HuH-7.5 (cell line): ENCODE results near the gene CD244.

Experiments used
- DNase-seq: peaks from one replicate; pipeline ENCODE4 v3.0.0; 2011; ENCODE audit warnings: low spot score

The CD244 gene

DNA sequence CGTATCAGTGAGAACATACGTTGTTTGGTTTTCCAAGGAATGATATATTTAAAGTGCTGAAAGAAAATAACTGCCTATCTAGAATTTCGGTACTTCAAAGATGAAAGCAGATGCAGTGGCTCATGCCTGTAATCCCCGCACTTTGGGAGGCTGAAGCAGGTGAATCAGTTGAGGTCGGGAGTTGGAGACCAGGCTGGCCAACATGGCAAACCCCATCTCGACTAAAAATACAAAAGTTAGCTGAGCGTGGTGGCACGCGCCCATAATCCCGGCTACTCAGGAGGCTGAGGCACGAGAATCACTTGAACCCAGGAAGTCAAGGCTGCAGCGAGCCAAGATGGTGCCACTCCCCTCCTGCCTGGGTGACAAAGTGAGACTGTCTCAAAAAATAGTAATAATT lies 16.4 kb downstream of the CD244 start:
- DNase-seq, result no peak

DNA sequence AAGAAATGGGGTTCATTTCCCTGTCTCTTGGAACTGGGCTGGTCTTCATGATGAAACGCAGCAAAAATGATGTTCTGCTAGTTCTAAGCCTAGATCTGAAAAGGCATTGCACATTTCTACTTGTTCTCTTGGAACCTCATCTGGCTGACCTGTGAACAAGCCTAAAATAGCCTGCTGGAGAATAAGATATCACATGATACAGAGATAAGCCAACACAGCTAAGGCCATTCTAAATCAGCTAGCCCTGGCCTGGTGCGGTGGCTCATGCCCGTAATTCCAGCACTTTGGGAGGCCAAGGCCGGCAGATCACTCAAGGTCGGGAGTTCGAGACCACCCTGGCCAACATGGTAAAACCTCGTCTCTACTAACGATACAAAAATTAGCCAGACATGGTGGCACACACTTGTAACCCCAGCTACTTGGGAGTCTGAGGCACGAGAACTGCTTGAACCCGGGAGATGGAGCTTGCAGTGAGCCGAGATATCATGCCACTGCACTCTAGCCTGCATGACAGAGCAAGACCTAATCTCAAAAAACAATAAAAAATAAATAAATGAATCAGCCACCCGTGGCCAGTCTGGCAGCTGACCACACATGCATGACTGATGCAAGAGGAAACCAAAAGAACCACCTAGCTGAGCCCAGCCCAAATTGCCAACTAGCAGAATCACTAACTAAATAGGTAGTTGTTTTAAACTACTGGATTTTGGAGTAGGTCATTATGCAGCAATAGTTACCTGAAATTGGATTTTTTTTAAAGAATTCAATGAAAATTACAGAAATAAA lies 18.0 kb downstream of the CD244 start:
- DNase-seq, result no peak

DNA sequence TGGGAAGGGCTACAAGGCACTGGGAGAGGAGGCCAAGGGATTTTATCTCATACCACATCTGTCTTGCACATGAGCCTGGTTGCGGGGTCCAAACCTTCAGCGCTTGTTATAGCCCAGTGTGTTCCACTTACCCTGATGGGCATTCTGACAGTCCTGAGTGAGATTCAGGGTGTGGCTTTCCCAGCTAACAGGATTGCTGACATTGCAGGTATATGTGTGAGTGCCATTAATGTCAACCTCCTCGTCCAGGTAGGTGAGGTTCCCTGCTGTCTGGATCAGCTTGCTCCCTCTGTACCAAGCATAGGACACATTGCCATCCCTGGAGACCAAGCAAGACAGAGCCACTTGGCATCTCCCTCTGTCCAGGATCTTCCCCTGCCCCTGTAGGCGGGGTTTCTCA lies 21.6 kb downstream of the CD244 start:
- no peak for DNase-seq

DNA sequence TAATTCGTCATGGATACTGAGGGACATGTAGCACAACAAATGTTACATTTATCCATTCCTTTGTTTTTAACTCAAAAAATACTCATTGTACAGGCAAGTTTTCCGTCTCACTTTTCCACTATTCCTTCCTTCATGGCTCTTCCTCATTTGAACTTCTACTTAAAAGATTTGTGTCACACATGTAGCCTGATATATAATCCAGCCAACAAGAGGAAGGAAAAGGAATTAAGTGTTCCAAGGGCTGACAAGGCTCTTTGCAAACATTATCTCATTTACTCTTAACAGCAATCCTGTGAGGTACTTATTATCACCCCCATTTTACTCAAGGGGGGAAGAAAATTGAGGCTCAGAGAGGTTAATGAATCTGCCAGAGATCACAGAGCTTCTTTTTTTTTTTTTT lies 22.9 kb downstream of the CD244 start:
- no peak for DNase-seq

DNA sequence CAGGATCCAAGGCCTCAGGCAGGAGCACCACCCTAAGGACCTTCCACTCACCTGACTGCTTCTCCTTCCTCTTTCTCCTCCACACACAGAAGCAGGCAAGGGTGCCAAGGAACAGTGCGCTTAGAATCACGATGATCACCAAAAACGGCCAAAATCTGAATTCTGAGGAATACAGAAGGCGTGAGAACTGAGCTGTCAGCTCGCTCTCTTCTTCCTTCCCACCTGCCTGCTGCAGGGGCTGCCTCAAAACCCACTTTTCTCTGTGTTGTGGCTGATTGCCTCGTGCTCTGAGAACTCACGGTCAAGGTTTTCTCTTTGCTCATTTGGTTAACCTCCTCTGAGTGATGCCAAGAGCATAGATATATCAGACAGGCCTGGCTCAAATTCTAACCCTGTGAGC lies 23.8 kb downstream of the CD244 start:
- DNase-seq, result no peak

DNA sequence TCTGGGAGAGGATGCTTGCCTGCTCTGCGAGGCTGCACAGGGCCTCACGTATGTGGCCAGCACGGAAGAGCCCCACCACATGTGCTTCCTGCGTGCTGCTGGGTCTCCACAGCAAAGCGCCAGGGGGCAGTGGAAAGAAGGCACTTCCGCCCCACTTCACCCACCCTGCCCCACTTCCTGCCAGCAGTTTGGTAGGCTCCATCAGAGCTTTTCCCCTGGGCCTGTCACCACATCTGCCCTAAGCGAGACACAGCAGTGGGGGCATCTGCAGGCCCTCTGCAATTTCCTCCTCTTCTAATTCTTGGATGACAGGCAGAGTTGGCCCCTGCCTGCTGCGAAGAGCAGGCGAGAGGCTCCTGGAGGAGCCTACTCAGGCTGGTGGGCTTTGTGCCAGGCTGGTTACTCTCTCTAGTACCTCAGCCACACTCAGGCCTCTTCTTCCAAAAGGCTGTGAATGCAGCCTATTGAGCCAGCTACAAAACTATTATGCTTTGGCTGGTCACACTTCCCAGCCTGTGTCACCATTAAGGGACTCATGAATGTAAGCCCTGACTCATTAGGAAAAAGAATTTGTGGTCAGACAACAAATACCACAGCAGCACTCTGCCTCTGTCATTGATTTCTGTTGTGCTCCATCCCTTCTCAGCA lies 25.0 kb downstream of the CD244 start:
- DNase-seq, result no peak

DNA sequence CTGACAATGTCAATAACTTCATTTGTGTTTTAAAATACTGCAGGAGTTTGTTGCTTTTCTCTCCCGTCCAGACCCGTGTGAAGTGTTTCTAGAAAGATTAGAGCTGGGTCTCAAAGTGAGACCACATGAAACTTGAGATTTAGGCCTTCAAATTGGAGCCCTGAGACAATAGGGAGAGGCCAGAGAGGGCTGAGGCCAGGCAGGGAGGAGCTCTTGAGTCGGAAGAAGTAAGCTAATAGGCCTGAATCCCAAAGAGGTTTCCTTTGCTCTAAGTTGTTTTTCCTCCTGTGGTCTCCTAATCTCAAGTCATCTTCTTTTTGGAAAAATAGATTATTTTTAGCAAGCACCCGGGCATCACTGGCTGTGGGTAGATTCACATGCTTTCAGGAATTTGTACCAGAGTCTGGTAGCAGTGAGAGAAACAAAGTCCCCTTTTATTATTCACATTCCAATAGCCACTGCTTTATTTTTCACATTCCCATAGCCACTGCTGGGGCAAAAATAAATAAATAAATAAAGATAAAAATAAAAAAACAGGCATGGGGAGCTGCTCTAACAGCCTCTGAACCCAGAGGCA lies 25.6 kb downstream of the CD244 start:
- DNase-seq, result no peak

DNA sequence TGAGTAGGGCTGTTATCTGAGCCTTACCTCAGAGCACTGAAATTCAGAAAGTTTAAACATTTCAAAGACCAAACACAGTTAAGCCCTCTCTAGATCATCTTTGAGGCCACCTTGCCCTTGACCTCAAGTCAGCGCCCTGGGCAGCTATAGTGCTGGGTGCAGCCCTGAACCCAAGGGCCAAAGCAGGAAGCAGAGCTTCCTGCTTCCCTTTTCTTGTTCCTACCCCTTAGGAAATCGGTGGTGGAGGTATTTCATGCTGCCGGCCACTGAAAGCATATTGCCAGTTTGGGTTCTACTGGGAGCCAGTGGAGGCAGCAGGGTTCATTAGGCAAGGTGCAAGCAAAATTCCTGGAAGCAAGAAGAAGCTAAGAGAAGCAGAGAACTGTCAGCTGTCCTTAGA lies 26.1 kb downstream of the CD244 start:
- DNase-seq, result no peak

DNA sequence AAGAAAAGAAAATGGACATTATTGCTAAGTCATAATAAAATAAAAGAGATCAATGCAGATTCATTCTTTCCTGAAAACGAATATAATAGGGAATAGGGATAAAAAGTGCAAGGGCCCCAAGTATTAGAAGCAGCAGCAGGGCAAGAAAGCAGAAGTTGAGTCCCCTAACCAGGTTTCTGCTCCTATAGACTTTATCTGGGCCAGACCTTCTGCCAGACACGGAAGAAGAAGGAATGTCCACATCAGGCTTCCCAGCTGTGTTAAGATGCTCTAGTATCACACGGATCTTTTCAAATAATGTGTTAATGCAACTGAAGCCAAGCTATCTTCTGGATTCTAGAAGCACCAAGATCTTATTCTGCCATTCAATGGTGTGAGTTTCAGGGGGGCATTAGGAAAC lies 26.9 kb downstream of the CD244 start:
- no peak for DNase-seq

DNA sequence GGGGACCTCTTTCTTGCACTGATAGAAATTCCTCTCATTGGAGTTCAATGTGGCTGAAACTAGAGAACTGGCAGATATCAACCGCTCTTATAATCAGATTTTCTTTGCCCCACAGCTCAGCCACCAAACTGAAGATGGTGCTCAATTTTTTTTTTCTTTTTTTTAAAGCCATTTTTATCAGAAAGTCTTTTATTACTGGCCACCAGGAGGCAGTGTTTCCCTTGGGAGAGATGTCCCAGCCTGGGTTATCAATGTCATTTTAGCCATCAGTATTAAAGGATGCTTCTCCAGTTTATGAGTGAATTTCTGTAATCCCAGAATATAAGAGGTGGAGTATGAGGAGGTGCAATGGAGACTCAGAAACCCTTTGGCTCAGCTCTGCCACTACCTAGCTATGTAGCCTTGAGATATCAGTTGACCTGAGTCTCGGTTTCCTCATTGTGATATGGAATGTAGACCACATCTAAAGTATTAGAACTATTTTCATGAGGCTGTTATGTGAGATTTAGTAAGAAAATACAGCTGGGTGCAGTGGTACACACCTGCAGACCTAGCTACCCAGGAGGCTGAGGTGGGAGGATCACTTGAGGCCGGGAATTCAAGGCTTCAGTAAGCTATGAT lies 27.6 kb downstream of the CD244 start:
- no peak for DNase-seq

DNA sequence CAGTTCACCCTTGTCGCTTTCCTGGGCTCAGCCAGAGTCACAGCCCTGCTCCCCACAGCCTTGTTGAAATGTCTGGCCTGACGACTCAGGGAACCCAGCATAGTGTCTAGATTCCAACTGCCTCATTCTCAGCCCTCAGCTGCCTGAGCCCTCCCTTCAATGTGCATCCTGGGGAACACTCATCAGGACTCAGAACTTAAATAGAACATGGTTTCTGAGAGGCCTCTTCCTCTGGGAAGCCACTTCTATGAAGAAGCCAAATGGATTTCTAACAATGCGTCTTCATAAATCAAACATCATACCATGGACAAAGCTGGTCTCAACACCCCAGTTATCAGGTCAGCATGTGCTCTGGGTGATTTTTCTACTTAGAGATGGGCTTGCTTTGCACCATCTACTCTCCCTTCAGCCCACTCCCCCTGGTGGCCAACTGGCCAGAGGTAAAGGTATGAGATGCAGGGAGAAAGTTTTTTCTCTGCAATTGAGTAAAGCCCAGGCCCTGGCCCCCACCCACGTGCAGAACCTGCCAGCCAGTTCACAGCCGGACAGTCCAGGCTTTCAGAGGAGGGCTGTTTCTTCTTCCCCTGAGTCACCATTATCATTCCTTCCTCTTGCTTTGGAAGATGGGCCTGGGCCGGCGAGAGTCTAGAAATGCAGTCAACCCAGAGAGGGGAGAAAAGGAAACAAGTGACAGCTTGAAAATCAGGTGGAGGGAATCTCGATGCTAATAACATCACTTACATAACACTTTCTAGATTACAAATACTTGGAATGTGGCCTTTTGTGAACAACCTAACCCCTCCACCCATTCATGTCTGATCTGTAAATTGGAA lies 32.1 kb downstream of the CD244 start:
- peak; percentile 29 for DNase-seq

DNA sequence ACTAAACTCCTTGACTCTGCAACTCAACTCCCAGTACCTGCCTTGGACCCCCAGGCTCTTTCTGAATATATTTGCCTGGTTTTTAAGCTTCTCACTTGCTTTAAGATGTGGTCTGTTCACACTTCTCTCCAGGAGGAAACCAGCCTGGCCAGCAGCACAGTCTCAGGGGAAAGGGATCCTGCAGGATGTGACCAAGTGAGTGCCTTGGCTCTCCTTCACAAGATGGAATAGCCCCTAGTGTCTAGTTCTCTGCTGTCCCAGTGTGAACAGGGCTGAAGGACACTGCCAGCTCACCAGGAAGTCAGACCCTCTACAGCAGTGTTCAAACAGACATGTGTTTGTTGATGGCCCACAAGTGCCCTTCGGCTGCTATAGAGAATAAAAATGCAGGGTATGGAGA lies 32.9 kb downstream of the CD244 start:
- no peak for DNase-seq

DNA sequence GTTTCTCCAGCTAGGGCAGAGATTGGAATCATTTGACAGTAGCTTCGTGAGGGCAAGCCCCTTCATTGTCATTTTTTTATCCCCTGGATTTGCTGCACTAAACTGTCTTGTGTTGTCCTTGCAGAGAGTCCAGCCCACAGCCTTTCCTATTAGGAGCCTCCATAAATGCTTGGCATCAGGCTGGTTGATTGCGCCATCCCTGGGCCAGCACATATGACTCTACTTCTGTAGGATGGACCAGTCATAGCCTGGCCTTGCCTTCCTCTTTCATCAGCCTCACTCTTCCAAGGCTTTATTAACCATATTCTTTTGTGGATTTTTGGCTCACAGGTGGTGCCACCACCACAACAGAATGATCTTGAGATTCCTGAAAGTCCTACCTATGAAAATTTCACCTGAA lies 35.3 kb downstream of the CD244 start:
- no peak for DNase-seq

DNA sequence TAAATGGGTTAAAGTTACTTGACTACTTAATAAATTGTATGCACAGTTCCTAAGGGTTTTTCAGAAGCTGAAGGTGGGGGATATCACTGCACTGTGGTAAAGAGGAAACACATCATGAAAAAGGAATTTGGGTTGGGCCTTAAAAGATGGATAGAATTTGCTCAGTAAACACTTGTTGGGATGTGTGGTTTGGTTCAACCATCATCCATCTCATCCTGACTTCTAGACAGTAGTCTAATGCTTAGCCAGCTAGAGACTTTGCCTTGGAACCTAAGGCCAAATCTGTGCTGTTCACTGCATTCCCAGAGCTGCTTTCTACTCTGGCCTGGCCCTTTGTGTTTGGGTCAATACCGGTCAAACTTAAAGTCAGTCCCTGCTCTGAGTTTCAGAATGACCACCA lies 36.1 kb downstream of the CD244 start:
- DNase-seq, result no peak

DNA sequence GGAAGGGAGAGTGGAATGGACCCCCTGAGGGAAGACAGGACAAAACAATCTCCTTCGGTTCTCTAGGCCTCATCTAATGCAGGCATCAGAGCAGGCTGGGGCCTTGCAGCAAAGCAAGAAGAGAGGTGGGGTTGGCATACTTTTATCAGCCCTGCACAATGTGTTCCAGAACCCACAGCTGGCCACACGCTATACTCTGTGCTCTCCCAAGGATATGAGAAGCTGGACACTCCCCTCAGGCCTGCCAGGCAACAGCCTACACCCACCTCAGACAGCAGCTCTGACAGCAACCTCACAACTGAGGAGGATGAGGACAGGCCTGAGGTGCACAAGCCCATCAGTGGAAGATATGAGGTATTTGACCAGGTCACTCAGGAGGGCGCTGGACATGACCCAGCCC lies 39.4 kb downstream of the CD244 start:
- no peak for DNase-seq

DNA sequence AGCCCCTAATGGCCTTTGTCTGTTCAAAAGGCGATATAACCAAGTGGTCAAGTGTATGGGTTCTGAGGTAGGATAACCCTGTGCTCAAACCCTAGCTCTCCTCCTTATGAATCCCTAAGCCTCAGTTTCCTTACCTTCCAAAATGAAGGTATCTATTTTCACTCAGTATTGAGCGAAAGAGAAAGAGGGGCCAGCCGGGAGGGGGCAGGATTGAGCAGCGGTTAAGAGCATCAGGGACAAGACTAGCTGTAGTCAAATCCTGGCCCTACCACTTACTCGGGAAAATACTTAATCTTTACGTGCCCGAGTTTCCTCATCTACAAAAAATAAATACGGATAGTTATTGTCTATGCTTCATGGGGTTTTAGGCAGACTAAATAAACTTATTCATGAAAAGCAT lies 41.1 kb downstream of the CD244 start:
- DNase-seq, result peak; percentile 7

DNA sequence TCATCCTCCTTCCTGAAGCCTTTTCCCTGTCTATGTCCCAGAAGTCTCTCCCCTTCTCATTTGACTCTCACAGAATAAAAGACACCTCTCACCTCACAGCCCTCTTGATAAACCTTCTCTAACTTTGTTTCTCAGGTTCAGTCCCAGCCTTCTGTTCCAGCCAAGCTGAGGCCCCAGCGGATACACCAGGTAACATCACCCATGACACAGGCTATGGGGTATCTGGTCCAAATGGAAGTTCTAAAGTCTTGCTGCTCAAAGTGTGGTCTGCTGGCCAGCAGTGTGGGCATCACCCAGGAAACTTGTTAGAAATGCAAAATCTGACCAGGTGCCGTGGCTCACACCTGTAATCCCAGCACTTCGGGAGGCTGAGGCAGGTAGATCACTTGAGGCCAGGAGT lies 43.5 kb downstream of the CD244 start:
- no peak for DNase-seq

DNA sequence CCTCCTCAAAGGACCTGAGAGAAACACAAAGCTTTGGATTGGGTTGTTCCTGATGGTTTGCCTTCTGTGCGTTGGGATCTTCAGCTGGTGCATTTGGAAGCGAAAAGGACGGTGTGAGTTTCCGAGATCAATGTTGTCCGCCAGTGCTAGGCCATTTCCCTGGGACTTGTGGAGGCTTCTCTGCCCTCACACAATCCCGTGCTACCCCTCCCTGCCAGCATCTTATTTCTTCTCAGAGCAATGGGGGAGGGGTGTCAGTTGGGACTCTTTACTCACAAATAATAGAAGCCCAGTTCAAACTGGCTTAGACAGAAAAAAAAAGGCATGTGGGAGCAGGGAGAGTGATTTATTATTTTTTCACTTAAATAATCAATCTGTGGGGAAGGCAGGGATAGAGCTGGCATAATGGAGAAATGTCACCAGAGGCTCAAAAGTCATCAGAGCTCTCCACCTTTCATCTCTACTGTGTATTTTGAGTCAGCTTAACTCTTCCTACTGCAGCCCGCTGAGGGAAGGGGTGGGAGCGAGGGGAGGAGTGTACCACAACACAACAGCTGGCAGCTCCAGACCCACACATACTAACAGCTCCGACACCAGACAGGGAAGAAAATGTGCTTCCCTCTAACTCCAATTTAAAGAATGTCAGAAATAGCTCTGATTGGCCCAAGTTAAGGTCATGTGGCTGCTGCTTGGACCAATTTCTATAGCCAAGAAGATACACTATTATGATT lies 44.3 kb downstream of the CD244 start:
- no peak for DNase-seq

DNA sequence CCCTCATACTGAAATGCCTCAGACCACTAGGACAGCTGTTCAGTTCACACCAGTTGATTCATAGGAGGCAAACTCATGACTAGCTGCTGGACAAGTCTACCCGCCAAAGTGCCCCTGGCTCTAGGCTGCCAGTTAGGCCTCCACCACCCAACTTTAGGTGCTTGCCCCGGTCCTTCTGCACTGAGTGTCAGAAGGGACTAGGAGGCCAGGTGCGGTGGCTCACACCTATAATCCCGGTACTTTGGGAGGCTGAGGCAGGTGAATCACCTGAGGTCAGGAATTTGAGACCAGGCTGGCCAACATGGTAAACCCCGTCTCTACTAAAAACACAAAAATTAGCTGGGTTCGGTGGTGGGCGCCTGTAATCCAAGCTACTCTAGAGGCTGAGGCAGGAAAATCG lies 47.8 kb downstream of the CD244 start:
- no peak for DNase-seq

DNA sequence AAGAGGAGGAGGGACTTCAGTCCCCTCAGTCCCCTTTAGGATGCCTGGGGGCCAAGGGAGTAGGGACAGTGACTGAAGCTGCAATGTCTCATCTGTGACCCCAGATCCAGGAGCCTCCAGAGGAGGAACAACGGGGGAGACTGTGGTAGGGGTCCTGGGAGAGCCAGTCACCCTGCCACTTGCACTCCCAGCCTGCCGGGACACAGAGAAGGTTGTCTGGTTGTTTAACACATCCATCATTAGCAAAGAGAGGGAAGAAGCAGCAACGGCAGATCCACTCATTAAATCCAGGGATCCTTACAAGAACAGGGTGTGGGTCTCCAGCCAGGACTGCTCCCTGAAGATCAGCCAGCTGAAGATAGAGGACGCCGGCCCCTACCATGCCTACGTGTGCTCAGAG lies 48.4 kb downstream of the CD244 start:
- DNase-seq, result no peak

DNA sequence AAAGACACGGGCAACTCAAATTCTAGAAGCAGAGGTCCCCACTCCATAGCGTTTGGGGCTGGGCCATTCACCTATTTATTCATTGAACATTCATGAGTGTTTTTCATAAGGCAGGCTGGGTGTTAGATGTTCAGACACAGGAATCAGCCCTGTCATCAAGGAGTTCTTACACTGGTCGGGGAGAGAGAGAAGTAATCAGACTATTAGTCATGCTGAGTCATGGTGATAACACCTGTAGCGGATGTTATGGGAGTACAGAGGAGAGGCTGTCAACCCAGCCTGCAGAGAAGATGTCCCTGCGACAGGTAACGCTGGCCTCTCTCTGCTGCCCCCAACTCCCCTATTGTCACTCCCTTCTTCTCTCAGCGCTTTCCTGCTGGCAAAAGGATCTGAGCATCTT lies 49.5 kb downstream of the CD244 start:
- no peak for DNase-seq

DNA sequence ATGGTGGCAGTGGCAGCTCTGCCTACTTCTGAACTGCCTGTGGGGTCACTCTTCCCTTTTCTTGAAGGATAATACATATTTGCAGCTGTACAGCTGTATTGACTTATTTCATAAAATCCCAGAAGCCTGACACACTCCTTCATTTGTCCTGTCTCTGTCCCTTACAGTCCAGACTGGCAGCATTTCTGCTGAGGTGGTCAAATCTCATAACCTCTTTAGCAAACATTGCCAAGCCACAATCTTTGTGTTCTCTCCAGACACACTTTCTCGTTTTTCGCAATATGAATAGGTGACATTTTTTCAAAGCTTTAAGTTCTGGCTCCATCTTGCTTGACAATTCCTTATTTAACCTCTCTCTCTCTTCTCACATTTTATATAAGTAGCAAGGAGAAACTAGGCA lies 51.5 kb downstream of the CD244 start:
- no peak for DNase-seq
